ENCODE data around the gene PTGS1.

PTGS1 gene

DNA sequence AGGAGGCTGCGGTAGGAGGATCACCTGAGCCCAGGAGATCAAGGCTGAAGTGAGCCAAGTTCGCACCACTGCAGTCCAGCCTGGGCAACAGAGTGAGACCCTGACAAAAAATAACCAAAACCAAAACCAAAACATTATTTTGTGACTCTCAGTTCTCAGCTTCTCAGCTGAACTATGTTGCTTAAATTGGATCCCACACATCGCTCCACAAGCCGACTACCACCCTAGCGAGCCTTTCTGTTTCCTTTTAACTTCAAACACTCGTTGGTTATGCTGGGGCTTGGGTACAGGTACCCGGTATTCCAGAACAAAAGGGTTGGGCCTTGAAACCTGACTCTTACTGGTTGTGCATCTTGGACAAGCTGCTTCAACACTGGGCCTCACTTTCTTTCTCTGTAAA, 3.8 kb upstream of the PTGS1 start:
- Histone ChIP-seq H3K27me3 (ENCODE audit: low read length) (no peaks in the 10 kb centered on the region), H4K20me1 (ENCODE audit: low read depth, low read length) (no peaks in the 10 kb centered on the region), H3K4me3 (ENCODE audit: insufficient read depth, low read length, poor library complexity, severe bottlenecking) (no peak overlapping the region), H3K79me2 (ENCODE audit: insufficient read depth, low read length) (no peaks in the 10 kb centered on the region), H3K9me2 (replicated peaks; ENCODE audit: insufficient read depth, low read length) (no peaks in the 10 kb centered on the region), H3K36me3 (ENCODE audit: low read length) (no peaks in the 10 kb centered on the region), H3K9ac (ENCODE audit: low read length) (no peak overlapping the region), H3K27ac (ENCODE audit: low read depth, low read length) (no peak overlapping the region), H3F3A (ENCODE audit: insufficient read depth) (no peaks in the 10 kb centered on the region), H3K9me3 (ENCODE audit: insufficient read depth, low read length) (no peaks in the 10 kb centered on the region), H3K4me2 (ENCODE audit: low read depth, low read length, poor library complexity, severe bottlenecking) (no peak overlapping the region), H2AFZ (ENCODE audit: low read depth, low read length, severe bottlenecking) (no peak overlapping the region)
- TF ChIP-seq EZH2phosphoT487 (conservative IDR thresholded peaks at IDR 0.05; ENCODE audit: low read length) = no peak
- TF ChIP-seq, protein P1, sequence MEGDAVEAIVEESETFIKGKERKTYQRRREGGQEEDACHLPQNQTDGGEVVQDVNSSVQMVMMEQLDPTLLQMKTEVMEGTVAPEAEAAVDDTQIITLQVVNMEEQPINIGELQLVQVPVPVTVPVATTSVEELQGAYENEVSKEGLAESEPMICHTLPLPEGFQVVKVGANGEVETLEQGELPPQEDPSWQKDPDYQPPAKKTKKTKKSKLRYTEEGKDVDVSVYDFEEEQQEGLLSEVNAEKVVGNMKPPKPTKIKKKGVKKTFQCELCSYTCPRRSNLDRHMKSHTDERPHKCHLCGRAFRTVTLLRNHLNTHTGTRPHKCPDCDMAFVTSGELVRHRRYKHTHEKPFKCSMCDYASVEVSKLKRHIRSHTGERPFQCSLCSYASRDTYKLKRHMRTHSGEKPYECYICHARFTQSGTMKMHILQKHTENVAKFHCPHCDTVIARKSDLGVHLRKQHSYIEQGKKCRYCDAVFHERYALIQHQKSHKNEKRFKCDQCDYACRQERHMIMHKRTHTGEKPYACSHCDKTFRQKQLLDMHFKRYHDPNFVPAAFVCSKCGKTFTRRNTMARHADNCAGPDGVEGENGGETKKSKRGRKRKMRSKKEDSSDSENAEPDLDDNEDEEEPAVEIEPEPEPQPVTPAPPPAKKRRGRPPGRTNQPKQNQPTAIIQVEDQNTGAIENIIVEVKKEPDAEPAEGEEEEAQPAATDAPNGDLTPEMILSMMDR (IDR thresholded peaks at IDR 0.05; ENCODE audit: insufficient read depth, low read length, poor library complexity, severe bottlenecking) = no peak

DNA sequence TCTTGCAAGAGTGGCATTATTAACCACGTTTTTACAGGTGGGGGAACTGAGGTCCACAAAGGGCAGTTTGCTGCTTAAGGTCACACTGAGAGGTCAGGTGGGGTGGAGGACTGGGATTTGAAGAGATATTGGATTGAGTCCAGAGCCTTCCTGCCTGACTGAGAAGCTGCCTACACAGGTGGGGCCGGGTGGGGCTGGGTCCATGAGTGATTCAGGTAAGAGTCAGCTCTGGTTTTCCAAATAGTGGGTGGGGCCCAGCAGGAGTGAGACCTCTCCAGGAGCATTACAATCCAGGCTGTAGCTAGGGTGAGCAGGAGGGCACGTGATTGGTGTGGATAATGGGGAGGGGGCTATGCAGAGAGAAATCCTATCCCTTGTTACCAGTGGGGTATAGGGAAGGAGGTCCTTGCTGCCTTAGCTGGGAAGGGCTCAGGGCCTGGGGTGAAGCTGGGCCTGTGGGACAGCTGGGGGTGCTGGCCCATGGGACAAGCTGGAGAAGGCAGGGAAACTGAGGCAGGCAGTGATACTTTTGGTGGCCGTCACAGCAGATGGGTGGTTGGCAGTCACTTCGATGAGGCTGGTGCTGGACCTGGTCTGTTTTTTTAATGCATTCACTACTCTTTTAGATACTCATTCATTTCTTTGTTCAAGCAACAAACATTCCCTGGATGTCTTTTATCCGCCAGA, 2.9 kb upstream of the PTGS1 start:
- Histone ChIP-seq H3K9ac (ENCODE audit: low read length) (no peak overlapping the region), H3F3A (ENCODE audit: insufficient read depth) (no peaks in the 10 kb centered on the region), H3K9me3 (ENCODE audit: insufficient read depth, low read length) (no peaks in the 10 kb centered on the region), H3K36me3 (ENCODE audit: low read length) (no peaks in the 10 kb centered on the region), H4K20me1 (ENCODE audit: low read depth, low read length) (no peaks in the 10 kb centered on the region), H3K79me2 (ENCODE audit: insufficient read depth, low read length) (no peaks in the 10 kb centered on the region), H3K4me2 (ENCODE audit: low read depth, low read length, poor library complexity, severe bottlenecking) (no peak overlapping the region), H3K9me2 (replicated peaks; ENCODE audit: insufficient read depth, low read length) (no peaks in the 10 kb centered on the region), H3K27me3 (ENCODE audit: low read length) (no peaks in the 10 kb centered on the region), H3K4me3 (ENCODE audit: insufficient read depth, low read length, poor library complexity, severe bottlenecking) (no peak overlapping the region), H3K27ac (ENCODE audit: low read depth, low read length) (no peak overlapping the region), H2AFZ (ENCODE audit: low read depth, low read length, severe bottlenecking) (no peak overlapping the region)
- TF ChIP-seq, protein P1 (IDR thresholded peaks at IDR 0.05; ENCODE audit: insufficient read depth, low read length, poor library complexity, severe bottlenecking) = no peak
- no peak for TF ChIP-seq EZH2phosphoT487 (conservative IDR thresholded peaks at IDR 0.05; ENCODE audit: low read length)

DNA sequence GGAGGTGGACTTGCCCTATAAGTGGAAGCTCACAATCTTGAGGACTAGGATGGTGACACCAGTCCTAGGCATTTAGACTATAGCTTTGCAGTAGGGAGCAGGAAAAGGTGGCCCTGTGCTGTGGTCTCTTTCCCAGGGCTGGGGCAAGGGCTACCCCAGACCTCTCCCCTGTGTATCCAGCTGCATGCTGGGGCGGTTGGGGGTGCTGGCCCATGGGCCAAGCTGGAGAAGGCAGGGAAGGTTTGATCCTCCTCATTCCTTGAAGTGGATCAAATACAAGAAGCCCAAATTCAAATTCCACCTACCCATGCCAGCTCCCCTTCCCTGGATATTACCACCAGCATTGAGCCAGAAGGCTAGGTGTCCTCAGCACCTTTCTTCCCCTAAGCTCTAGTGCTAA, 2.2 kb upstream of the PTGS1 start:
- H3K9me3 ChIP-seq (ENCODE audit: insufficient read depth, low read length) = no peaks in the 10 kb centered on the region
- no peaks in the 10 kb centered on the region for H3K27me3 ChIP-seq (ENCODE audit: low read length)
- H3K4me3 ChIP-seq (ENCODE audit: insufficient read depth, low read length, poor library complexity, severe bottlenecking) = no peak overlapping the region
- TF ChIP-seq, protein P1 (IDR thresholded peaks at IDR 0.05; ENCODE audit: insufficient read depth, low read length, poor library complexity, severe bottlenecking) = no peak
- no peak for TF ChIP-seq EZH2phosphoT487 (conservative IDR thresholded peaks at IDR 0.05; ENCODE audit: low read length)
- H3K36me3 ChIP-seq (ENCODE audit: low read length) = no peaks in the 10 kb centered on the region
- H3K9ac ChIP-seq (ENCODE audit: low read length) = no peak overlapping the region
- H4K20me1 ChIP-seq (ENCODE audit: low read depth, low read length) = no peaks in the 10 kb centered on the region
- H2AFZ ChIP-seq (ENCODE audit: low read depth, low read length, severe bottlenecking) = no peak overlapping the region
- H3K9me2 ChIP-seq (replicated peaks; ENCODE audit: insufficient read depth, low read length) = no peaks in the 10 kb centered on the region
- H3K4me2 ChIP-seq (ENCODE audit: low read depth, low read length, poor library complexity, severe bottlenecking) = no peak overlapping the region
- no peaks in the 10 kb centered on the region for H3K79me2 ChIP-seq (ENCODE audit: insufficient read depth, low read length)
- no peaks in the 10 kb centered on the region for H3F3A ChIP-seq (ENCODE audit: insufficient read depth)
- H3K27ac ChIP-seq (ENCODE audit: low read depth, low read length) = no peak overlapping the region

All from SU-DHL-6 (cell line).